ENCODE measurements around the gene JOSD2.

The JOSD2 gene

GRCh38 chr19:50492303-50493052 is 18.5 kb downstream of the JOSD2 start:
- no peak for FAIRE-seq

DNA sequence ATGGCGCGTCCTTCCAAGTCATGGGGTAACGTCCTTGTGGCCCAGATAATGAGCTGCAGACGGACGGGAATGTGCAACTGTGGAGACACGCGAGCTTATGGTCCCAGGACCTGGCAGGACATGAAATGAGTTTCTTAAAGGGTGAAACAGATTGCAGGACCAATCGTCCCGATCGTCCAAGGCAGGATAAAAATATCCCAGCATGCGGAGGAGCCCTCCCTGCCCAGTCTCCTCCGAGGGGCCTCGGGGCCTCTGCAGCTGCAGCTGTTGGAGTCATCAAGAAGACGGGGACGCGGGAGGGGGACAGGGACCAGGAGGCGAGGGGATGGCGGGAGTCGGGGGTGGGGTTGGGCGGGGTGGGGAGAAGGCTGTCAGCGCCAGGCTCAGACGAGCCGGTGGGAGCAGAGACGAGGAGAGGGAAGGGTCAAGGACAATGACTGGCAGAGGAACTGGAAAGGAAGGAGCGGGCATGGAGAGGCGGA is 20.0 kb downstream of the JOSD2 start:
- FAIRE-seq = no peak

DNA sequence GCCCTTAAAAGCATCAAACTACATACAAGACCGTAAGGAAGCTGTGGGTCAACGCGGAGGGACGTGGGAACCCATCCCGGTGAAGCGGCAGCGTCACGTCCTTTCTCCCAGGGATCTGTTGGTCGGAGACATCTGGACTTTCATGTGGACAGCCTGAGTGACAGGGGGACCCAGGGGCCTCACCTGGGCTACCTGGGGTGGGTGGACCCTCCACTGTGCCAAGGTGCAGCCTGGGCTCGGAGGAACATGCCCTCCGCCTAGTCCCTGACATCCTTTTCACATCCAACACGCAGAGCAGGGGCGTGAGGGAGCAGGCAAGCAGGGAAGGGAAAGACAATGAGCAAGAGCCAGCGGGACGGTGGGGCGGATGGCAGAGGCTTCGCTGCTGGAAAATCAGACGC is 20.6 kb downstream of the JOSD2 start:
- FAIRE-seq = no peak

DNA sequence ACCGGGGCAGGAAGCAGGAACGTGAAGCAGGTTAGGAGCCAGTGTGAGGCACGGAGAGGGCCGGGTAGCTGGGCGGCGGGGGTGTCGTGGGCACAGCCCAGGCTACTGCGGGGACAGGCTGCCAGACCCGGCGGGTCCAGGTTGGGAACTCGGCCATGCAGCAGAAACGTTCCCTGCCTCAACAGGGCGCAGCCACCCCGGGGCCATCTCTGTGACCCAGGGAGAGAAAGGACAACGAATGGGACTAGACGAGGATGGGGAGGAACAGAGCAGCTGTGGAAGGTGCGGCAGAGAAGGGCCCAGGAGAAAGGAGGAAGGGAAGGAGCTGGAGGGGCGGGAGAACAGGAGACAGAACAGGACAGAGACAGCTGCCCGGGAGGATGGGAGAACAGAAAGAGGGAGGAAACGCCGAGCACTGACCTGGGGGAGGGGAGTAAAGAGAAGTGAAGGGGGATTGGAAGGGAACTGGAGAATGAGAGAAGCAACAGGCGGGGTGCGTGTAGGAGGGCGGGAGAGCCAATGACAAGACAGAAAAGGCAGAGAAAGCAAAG is 21.5 kb downstream of the JOSD2 start:
- no peak for FAIRE-seq

GRCh38 chr19:50488389-50489194 is 22.4 kb downstream of the JOSD2 start:
- no peak for FAIRE-seq

- FAIRE-seq = no peak
These were observed 24.0 kb downstream of the JOSD2 start for GRCh38 chr19:50486823-50487515.

DNA sequence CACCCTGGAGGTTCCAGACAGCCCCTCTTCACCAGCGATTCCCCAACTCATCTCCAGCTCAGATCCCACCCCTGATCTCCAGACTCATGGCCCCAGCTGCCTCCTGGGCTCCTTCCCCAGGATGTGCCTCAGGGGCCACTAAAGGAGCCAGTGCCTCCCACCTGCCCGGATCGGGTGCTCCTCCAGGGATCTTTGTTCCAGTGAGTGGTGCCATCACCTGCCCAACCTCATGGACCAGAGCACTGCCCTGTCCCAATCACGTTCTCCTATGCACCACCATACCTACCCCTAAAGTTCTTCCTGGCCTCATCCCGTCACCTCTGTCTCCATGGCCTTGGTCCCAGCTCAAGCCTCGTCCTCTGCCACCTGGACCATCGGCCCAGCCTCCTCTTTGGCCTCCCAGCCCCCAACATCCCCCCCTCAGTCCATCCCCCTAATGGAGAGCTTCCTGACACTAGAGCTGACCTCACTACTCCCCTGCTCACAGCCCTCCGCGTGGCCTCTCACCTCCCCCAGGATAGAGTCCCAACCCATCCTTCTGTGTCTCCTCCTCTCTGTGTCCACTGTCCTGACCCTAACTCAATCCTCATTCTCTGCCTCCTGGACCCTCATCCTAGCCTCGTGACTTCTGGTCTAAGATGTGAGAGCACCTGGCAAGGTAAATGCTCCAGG is 25.6 kb downstream of the JOSD2 start:
- no peak for FAIRE-seq

GRCh38 chr19:50482916-50483315 is 28.1 kb downstream of the JOSD2 start:
- no peak for FAIRE-seq

GRCh38 chr19:50482271-50482855 is 28.6 kb downstream of the JOSD2 start:
- FAIRE-seq = no peak

- no peak for FAIRE-seq
These were observed 29.4 kb downstream of the JOSD2 start for GRCh38 chr19:50481351-50482149.

GRCh38 chr19:50480281-50481111 is 30.5 kb downstream of the JOSD2 start:
- no peak for FAIRE-seq

- no peak for FAIRE-seq
These were observed 31.2 kb downstream of the JOSD2 start for GRCh38 chr19:50479761-50480251.

DNA sequence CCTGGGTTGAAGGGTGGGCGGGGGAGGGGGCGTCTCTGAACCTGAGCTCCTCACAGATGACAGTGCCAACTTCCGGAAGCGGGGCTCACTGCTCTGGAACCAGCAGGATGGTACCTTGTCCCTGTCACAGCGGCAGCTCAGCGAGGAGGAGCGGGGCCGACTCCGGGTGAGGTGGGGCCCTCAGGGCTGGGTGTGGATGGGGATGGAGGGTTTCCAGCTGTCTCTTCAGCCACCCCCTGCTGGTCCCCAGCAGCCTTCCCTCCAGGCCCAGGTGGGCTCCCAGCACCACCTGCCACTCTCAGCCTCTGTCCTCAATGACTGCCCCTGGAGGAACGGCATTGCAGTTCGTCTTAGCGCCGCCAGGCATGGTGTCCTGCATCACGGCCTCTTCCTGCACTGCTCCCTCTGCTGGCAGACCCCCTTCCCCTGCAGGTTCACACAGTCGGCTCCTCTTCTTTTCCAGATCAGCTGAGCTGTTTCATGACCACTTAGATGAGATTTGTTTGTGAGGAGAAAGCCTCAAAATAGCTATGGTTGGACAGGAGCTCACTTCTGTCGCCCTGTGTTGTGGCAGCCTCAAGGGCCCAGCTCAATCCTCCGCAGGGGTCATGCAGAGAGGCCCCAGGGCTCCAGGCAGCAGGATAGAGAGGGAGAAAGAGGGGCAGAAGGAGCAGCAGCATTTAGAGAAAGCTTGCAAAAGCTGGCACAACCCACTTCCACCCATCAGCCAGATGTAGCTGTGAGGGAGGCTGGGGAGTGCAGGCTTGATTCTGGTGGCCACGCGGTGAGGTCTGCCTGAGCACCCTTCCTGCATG is 31.9 kb downstream of the JOSD2 start:
- no peak for FAIRE-seq

DNA sequence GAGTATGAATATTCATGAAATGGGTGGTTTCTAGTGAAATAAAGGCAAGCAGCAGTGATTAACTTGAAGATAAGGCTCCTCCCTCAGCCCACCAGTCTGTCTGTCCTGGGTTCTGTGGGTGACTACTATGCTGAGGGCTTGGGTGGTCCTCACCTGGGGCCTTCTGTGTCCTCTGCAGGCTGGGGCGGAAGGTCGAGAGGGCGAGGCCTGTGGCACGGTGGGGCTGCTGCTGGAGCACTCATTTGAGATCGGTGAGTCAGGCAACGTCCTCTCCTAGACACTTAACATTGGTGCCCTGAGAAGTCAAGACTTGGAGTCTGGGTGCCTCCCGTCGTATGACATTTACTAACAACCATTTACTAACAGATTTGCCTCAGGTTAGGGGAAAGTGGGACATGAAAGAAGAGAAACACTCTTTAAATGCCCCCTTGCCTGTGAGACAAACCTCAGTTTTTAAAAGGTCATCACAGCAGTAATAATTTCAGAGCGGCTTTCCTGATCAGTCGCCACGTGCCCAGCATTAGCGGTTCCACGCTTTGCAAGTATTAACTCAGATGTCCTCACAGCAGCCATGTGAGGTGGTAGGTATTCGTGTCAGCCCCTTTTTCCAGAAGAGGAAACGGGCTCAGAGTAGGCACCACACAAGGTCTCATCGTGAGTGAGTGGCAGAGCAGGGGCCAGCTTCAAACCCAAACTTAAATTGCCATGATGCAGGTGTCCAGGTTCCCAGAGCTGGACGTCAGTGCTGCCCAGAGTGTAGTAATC is 33.1 kb downstream of the JOSD2 start:
- FAIRE-seq = no peak

- no peak for FAIRE-seq
These were observed 34.1 kb downstream of the JOSD2 start for GRCh38 chr19:50476907-50477238.

DNA sequence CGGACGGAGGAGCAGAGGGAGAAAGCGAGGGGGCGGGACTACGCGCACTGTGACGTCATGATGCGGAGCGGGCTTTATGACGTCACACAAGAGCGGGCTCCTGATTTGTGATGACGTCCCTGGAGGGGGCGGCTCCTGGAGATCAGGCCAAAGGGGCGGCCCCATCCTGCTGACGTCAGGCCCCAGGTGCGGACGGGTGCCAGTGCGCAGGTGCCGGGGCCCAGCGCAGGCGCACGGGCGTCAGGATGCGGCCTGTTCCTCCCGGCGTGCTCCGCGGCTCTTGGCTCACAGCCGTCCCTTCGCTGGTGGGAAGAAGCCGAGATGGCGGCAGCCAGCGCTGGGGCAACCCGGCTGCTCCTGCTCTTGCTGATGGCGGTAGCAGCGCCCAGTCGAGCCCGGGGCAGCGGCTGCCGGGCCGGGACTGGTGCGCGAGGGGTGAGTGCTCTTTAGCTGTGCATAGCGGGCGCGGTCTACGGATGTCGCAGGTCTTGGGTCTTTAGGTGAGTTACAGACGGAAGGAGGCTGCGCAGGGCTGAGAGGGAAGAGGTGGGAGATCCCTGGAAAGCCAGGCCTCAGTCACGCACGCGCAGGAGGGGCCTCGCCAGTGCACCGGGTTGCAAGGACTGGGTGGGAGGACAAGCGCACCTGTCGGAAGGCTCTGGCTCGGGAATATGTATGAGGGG is 34.6 kb downstream of the JOSD2 start, which contains the start of the genes EMC10 and GARIN5A:
TSS of gene EMC10 (plus strand) at position 284 of the 683 bp plus-strand sequence. CDS start at position 322, 38 bp downstream.
TSS of gene GARIN5A (minus strand) at position 625 of the 683 bp plus-strand sequence. CDS start at position 165, 460 bp downstream.
- FAIRE-seq = no peak

- no peak for FAIRE-seq
These were observed 35.2 kb downstream of the JOSD2 start for GRCh38 chr19:50475736-50476223.

Measured in islet of Langerhans (tissue), 1 donor.